Activated CD8-positive, alpha-beta memory T cell treated with anti-CD3 and anti-CD28 coated beads, Interleukin-2, amount 10 ng/mL, durations not matched to agents 7 days and 5 days (primary cell): Measurements from ENCODE around the gene TRAF3. TPM values are rescaled to one million over a fixed set of nuclear protein-coding genes. Genes with fewer than 3 reads are reported as not detected.

Experiments used
- ATAC-seq: fragments of 150-1000 bp; cut with Tn5 transposase; one replicate; pipeline ENCODE4 v1.10.0; 2021; ENCODE audit warnings: moderate library complexity
- CTCF ChIA-PET: fragments of 350-600 bp; sonication (Branson Sonifier 250); formaldehyde crosslinking; loops from one replicate; lab custom pipeline; 2021; ENCODE audit warnings: antibody characterized with exemption; lab: Charles Lee
- DNase-seq: peaks from one replicate; pipeline ENCODE4 v3.0.0-alpha.2; 2020
- H3K27ac Mint-ChIP-seq: one replicate; pipeline ENCODE4 v1.8.0; 2021; ENCODE audit warnings: mild to moderate bottlenecking, mixed read lengths
- H3K27me3 Mint-ChIP-seq: one replicate; pipeline ENCODE4 v1.8.0; 2021; ENCODE audit warnings: mixed read lengths
- H3K36me3 Mint-ChIP-seq: one replicate; pipeline ENCODE4 v1.8.0; 2021; ENCODE audit warnings: mild to moderate bottlenecking, mixed read lengths
- H3K4me1 Mint-ChIP-seq: one replicate; pipeline ENCODE4 v1.8.0; 2021; ENCODE audit warnings: mixed read lengths
- H3K4me3 Mint-ChIP-seq: one replicate; pipeline ENCODE4 v1.8.0; 2021; ENCODE audit warnings: mild to moderate bottlenecking, moderate library complexity, mixed read lengths
- H3K9me3 Mint-ChIP-seq: one replicate; pipeline ENCODE4 v1.8.0; 2022; ENCODE audit warnings: low read depth, mixed read lengths
- total RNA-seq, 2 experiments: library from RNA; stranded (reverse); gene quantifications; one replicate each; pipeline ENCODE4 v1.2.3, GENCODE V29; 2021

Gene TRAF3
- total RNA-seq, 2 experiments from 2014 or later, result 49.5 to 78.1 TPM

DNA sequence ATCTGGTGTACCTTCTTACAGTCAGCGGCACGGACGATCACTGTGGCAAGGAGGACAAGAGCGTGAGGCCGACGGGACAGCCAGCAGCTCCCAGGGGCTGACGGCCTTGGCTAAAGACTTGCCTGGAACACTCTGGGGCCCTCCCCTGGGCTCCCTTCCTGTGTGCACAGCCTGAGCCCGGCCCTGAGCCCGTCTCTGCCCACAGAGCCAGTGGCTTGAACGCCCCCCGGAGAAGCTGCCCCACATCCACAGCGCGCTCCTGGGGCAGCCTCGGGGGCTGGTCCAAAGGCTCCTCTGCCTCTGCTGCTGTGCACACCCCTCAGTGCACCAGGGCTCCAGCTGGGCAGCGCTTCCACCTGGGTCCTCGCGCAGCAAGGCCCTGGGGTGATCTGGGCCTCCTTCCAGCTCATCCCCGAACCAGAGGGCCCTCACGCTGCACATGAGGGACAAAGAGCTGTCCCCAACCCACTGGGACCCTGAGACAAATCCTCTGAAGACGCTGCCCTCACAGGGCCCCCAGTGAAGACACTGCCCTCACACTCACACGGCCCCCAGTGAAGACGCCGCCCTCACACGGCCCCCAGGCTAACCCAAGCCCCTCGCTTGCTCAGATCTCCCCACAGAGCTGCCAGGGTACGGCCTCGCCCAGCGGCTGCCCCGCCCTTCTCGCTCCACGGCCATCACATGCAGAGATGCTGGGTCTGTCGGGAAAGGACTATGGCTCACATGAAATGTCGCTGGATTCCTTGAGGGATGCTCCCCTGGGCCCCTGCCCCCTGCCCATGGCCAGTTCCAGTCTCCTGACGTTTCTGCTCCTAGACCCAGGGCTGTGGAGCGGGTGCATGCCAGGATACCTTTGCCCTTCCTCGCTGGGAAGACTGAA is 167.4 kb downstream of the TRAF3 start:
- Mint-ChIP-seq H3K4me3 (no peak overlapping the region), H3K27me3 (no peaks in the 10 kb centered on the region), H3K4me1 (peaks cover 22% of the 10 kb centered on the region), H3K27ac (no peak overlapping the region), H3K36me3 (no peaks in the 10 kb centered on the region), H3K9me3 (no peaks in the 10 kb centered on the region)
- CTCF ChIA-PET, result no interaction called here
- no peak for DNase-seq
- no peak for ATAC-seq

- H3K27me3 Mint-ChIP-seq, result no peaks in the 10 kb centered on the region
- DNase-seq (no peak), ATAC-seq (no peak)
- H3K9me3 Mint-ChIP-seq, result no peaks in the 10 kb centered on the region
- H3K27ac Mint-ChIP-seq, result no peak overlapping the region
- CTCF ChIA-PET, result no interaction called here
- H3K36me3 Mint-ChIP-seq, result no peaks in the 10 kb centered on the region
- H3K4me1 Mint-ChIP-seq, result peaks cover 22% of the 10 kb centered on the region
- no peak overlapping the region for H3K4me3 Mint-ChIP-seq
These were observed 168.3 kb downstream of the TRAF3 start for GRCh38 chr14:102945346-102946130.

DNA sequence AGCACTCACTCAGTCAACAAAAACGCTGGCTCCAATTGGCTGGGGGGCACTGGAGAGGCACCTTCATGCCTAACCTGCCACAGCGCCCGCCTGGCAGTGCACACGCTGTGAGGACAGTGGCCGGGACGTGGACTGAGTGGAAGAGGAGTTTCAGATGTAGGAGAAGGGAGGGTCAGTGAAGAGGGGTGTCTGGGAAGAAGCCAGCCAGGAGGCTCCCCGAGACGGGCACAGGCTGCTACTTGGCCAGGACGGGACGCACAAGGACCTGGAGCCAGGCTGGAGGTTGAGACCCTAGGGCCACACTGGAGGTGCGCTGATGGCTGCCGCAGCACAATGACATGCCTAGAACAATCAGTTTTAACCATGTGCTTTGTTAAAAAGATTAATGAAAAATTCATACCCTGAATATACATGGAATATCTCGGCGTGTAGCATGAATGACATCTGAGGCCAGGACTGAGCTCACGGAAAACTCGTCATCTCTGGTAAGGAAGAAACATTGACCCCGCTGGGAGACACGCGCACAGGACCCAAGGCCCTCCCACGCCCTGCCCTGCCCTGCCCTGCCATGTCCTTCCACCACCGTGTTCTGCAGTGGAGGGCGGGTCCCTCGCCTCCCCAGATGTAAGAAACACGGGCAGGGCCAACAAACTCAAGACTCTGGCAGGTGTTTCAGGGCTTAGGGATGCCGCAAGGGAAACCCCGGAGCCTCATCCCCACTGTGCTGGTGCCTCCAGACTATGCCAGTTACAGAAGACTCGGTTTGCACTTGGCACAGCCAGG is 170.3 kb downstream of the TRAF3 start:
- H3K27me3 Mint-ChIP-seq, result no peaks in the 10 kb centered on the region
- no peak for ATAC-seq
- CTCF ChIA-PET, result no interaction called here
- H3K27ac Mint-ChIP-seq, result no peak overlapping the region
- no peaks in the 10 kb centered on the region for H3K36me3 Mint-ChIP-seq
- DNase-seq, result no peak
- H3K4me3 Mint-ChIP-seq, result no peak overlapping the region
- no peaks in the 10 kb centered on the region for H3K9me3 Mint-ChIP-seq
- H3K4me1 Mint-ChIP-seq, result peaks cover 22% of the 10 kb centered on the region

GRCh38 chr14:102948698-102949061 is 171.4 kb downstream of the TRAF3 start:
- CTCF ChIA-PET, result no interaction called here
- Mint-ChIP-seq H3K4me1 (peaks cover 22% of the 10 kb centered on the region), H3K27ac (peak overlapping the region; percentile 65), H3K4me3 (no peak overlapping the region), H3K27me3 (no peaks in the 10 kb centered on the region), H3K36me3 (no peaks in the 10 kb centered on the region), H3K9me3 (no peaks in the 10 kb centered on the region)
- DNase-seq (no peak), ATAC-seq (no peak)

DNA sequence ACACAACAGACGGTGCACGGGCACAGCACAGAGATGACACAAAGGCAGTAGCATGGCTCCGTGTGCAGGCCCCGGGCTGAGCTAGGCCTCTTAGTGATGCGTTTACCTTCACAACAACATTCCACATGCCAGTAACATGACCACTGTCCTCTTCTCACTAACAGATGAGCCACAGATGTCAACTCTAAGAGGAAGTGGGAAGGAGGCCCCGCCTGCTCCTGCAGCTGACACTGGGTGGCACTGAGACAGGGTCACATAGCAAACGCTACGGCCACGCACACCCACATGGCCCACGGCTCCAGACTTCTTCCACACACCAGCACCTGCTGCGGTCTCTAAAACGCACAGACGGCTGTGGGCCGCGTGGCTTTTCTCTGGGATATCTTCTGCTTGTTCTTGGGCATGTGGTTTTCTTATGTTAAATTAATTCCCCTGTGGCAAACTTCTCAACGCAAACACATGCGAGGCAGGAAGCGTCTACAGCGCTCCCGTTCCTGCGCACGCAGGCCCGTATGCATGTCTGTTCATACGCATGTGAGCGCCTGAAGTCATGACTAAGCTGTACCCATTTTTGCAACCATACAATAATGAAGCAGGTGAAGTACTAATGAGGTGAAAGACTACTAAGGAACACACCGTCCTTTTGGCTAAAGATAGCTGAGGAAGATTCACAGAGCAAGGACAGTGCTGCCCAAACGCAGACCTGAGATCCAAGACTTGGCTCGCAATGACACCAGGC is 172.0 kb downstream of the TRAF3 start:
- DNase-seq (peak; percentile 58), ATAC-seq (peak; percentile 70)
- CTCF ChIA-PET, result no interaction called here
- no peak overlapping the region for H3K4me3 Mint-ChIP-seq
- H3K27ac Mint-ChIP-seq, result peak overlapping the region; percentile 65
- no peaks in the 10 kb centered on the region for H3K9me3 Mint-ChIP-seq
- H3K4me1 Mint-ChIP-seq, result peaks cover 22% of the 10 kb centered on the region
- H3K27me3 Mint-ChIP-seq, result no peaks in the 10 kb centered on the region
- H3K36me3 Mint-ChIP-seq, result no peaks in the 10 kb centered on the region

GRCh38 chr14:102949801-102950451 is 172.7 kb downstream of the TRAF3 start:
- H3K27me3 Mint-ChIP-seq, result no peaks in the 10 kb centered on the region
- ATAC-seq, result no peak
- H3K9me3 Mint-ChIP-seq, result no peaks in the 10 kb centered on the region
- no peaks in the 10 kb centered on the region for H3K36me3 Mint-ChIP-seq
- CTCF ChIA-PET, result no interaction called here
- no peak overlapping the region for H3K27ac Mint-ChIP-seq
- no peak overlapping the region for H3K4me3 Mint-ChIP-seq
- peaks cover 22% of the 10 kb centered on the region for H3K4me1 Mint-ChIP-seq
- DNase-seq, result no peak

GRCh38 chr14:102951034-102951433 is 173.8 kb downstream of the TRAF3 start:
- Mint-ChIP-seq H3K27ac (no peak overlapping the region), H3K27me3 (no peaks in the 10 kb centered on the region)
- CTCF ChIA-PET, result no interaction called here

DNA sequence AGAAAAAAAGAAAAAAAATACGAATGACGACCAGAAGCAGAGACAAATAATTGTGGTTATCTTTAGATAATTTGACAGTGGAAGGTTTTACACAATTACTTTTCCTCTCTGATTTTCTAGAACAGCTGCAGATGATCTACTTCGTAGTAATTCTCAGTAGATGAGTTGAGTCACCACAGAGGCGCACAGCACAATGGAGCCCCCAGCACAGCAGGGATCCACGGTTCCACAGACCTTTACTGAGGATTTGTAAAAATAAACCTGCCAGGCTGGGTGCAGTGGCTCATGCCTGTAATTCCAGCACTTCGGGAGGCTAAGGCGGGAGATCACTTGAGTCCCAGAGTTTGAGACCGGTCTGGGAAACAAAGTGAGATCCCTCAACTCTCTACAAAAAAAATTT is 174.6 kb downstream of the TRAF3 start:
- Mint-ChIP-seq H3K36me3 (no peaks in the 10 kb centered on the region), H3K27ac (no peak overlapping the region), H3K9me3 (no peaks in the 10 kb centered on the region), H3K27me3 (no peaks in the 10 kb centered on the region), H3K4me3 (no peak overlapping the region), H3K4me1 (peaks cover 17% of the 10 kb centered on the region)
- no peak for DNase-seq
- no peak for ATAC-seq
- CTCF ChIA-PET, result no interaction called here

More at GRCh38 chr14:102951034-102951433, 173.8 kb downstream of the TRAF3 start:
- peaks cover 22% of the 10 kb centered on the region for H3K4me1 Mint-ChIP-seq
- ATAC-seq (no peak), DNase-seq (no peak)
- no peaks in the 10 kb centered on the region for H3K36me3 Mint-ChIP-seq
- no peak overlapping the region for H3K4me3 Mint-ChIP-seq
- no peaks in the 10 kb centered on the region for H3K9me3 Mint-ChIP-seq

- Mint-ChIP-seq H3K4me1 (peaks cover 13% of the 10 kb centered on the region), H3K27me3 (no peaks in the 10 kb centered on the region), H3K4me3 (no peak overlapping the region), H3K9me3 (no peaks in the 10 kb centered on the region), H3K27ac (no peak overlapping the region), H3K36me3 (no peaks in the 10 kb centered on the region)
- no peak for DNase-seq
- no peak for ATAC-seq
- CTCF ChIA-PET, result interaction anchor here (0.6 kb wide), 1 partner anchor 391 kb away, joined by 5 read pairs; no protein-coding TSS in a partner anchor
These were observed 175.0 kb downstream of the TRAF3 start for GRCh38 chr14:102952276-102952675.

DNA sequence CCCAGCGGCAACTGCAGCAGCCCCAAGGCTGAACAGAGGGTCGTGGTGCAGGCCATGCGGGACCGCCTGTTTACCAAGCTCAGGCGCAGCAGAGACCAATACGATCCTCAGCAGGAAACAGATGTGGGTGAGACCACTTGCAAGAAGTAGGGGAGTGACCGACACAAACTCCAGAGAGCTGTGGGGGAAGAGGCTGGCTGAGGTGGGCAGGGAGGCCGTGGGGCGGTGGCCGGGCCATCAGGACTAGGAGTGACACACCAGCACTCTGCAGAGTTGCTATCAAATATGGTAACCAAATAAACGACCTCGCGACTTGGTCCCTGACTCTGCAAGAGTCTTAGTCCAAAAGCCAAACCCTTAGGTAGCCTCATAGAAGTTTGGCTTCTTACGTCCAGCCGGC is 175.9 kb downstream of the TRAF3 start:
- Mint-ChIP-seq H3K4me1 (peaks cover 10% of the 10 kb centered on the region), H3K27me3 (no peaks in the 10 kb centered on the region), H3K27ac (no peak overlapping the region), H3K9me3 (no peaks in the 10 kb centered on the region), H3K4me3 (no peak overlapping the region), H3K36me3 (no peaks in the 10 kb centered on the region)
- ATAC-seq (no peak), DNase-seq (no peak)
- CTCF ChIA-PET, result no interaction called here

- Mint-ChIP-seq H3K27ac (no peak overlapping the region), H3K4me1 (peaks cover 4% of the 10 kb centered on the region), H3K36me3 (no peaks in the 10 kb centered on the region), H3K9me3 (no peaks in the 10 kb centered on the region), H3K27me3 (no peaks in the 10 kb centered on the region), H3K4me3 (no peak overlapping the region)
- CTCF ChIA-PET, result no interaction called here
- ATAC-seq (no peak), DNase-seq (no peak)
These were observed 177.0 kb downstream of the TRAF3 start for GRCh38 chr14:102954081-102954789.
